Breast epithelium (tissue), 4 donors: ENCODE data around the gene RASA3. TPM values are rescaled to one million over a fixed set of nuclear protein-coding genes. Genes with fewer than 3 reads are reported as not detected.

ENCODE experiments used
- DNase-seq, 2 donors: peaks; one replicate each; pipeline ENCODE4 v3.0.0-alpha.2; 2019; ENCODE audit warnings: low spot score in 2 of 2
- H3K27ac ChIP-seq, 2 donors: fragments of 200-600 bp; sonication (generic) in 1 of 2; one replicate each; pipeline ENCODE4 v1.5.1; 2016 to 2019; ENCODE audit warnings: mild to moderate bottlenecking in 1 of 2
- H3K27me3 ChIP-seq, 2 donors: fragments of 200-600 bp; sonication (generic) in 1 of 2; one replicate each; pipeline versions ENCODE4 v1.5.1 to v1.6.0; 2017 to 2019; ENCODE audit warnings: control low read depth in 1 of 2, mild to moderate bottlenecking in 1 of 2
- H3K36me3 ChIP-seq: fragments of 200-600 bp; one replicate; pipeline ENCODE4 v1.5.1; 2019
- H3K4me1 ChIP-seq, 2 donors: fragments of 200-600 bp; sonication (generic); one replicate each; pipeline ENCODE4 v1.5.1; 2016 to 2019; ENCODE audit warnings: control low read depth in 1 of 2
- H3K4me3 ChIP-seq, 3 donors: fragments of 200-600 bp; sonication (generic); 1 replicate in 2 of 3; 2 replicates in 1 of 3; pipeline ENCODE4 v1.5.1; 2016 to 2019; ENCODE audit warnings: mild to moderate bottlenecking in 3 of 3, moderate library complexity in 2 of 3
- H3K9me3 ChIP-seq, 2 donors: fragments of 200-600 bp; sonication (generic) in 1 of 2; one replicate each; pipeline ENCODE4 v1.5.1; 2016 to 2019; ENCODE audit warnings: control low read depth in 1 of 2
- POLR2A ChIP-seq: fragments of 450-650 bp; IDR thresholded peaks from one replicate; pipeline ENCODE4 v1.6.1; 2016; ENCODE audit warnings: antibody characterized with exemption, mild to moderate bottlenecking, moderate library complexity
- POLR2AphosphoS5 ChIP-seq, 3 donors: sonication (generic); formaldehyde crosslinking; IDR thresholded peaks; one replicate each; pipeline ENCODE4 v1.6.1; 2017; ENCODE audit warnings: antibody characterized with exemption in 3 of 3
- intact Hi-C: fragments of 100-400 bp; cut with DNase I; formaldehyde crosslinking; loops from one replicate; pipeline ENCODE4 v1.15.1; 2023; ENCODE audit warnings: low total_unique reads
- total RNA-seq, 3 donors: library from RNA; depleted of rRNA; stranded (reverse); fragments of >200 nt; gene quantifications; one replicate each; pipeline ENCODE4 v1.1.0, GENCODE V29; 2016
- TF ChIP-seq, protein P1 (sequence below), 3 donors: fragments of 450-650 bp; IDR thresholded peaks; one replicate each; pipeline ENCODE4 v1.5.1; 2016 to 2017; ENCODE audit warnings: antibody characterized with exemption in 3 of 3, mild to moderate bottlenecking in 3 of 3, moderate library complexity in 3 of 3

The RASA3 gene
- total RNA-seq, 3 donors from 2014 or later: 14.2 to 54.9 (median 31.5) TPM

DNA sequence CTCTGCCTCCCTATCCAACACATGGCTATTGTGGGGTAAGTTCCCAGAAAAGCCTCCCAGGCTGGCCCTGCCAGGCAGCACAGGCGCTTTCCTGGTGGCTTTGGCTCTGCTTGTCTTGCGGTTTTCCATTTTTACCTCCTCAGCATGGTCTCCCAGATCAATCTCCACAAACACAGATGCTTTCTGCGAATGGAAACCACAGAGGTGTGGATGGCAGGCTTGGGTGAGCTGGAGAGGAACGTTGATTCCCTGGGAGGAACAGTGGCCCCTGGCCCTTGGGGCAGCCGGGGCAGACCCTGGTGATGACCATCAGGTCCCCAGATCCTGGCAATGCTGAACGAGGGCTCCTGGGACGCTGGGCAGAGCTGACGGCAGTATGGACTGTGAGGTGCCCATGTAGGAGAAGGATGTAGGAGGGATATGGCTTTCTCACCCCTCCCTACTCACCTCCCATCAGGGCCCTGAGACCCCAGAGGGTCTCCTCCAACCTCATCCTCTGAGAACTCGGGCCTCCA lies 165.2 kb downstream of the RASA3 start:
- no peak for DNase-seq
- H3K27ac ChIP-seq: no peak overlapping the region
- H3K4me1 ChIP-seq: peaks cover 5 to 12% of the 10 kb centered on the region in 2 donors
- intact Hi-C loops: no loop called here
- H3K4me3 ChIP-seq: no peak overlapping the region
- H3K9me3 ChIP-seq: no peaks in the 10 kb centered on the region
- TF ChIP-seq, protein P1, sequence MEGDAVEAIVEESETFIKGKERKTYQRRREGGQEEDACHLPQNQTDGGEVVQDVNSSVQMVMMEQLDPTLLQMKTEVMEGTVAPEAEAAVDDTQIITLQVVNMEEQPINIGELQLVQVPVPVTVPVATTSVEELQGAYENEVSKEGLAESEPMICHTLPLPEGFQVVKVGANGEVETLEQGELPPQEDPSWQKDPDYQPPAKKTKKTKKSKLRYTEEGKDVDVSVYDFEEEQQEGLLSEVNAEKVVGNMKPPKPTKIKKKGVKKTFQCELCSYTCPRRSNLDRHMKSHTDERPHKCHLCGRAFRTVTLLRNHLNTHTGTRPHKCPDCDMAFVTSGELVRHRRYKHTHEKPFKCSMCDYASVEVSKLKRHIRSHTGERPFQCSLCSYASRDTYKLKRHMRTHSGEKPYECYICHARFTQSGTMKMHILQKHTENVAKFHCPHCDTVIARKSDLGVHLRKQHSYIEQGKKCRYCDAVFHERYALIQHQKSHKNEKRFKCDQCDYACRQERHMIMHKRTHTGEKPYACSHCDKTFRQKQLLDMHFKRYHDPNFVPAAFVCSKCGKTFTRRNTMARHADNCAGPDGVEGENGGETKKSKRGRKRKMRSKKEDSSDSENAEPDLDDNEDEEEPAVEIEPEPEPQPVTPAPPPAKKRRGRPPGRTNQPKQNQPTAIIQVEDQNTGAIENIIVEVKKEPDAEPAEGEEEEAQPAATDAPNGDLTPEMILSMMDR (IDR thresholded peaks at IDR 0.05): no peak
- H3K36me3 ChIP-seq: no peaks in the 10 kb centered on the region
- no peaks in the 10 kb centered on the region for H3K27me3 ChIP-seq

- TF ChIP-seq POLR2AphosphoS5 (IDR thresholded peaks at IDR 0.05): no peak
- no peak for TF ChIP-seq POLR2A
- TF ChIP-seq, protein P1 (IDR thresholded peaks at IDR 0.05): no peak
- Histone ChIP-seq H3K4me1 (peaks cover under 1 to 5% of the 10 kb centered on the region in 2 donors), H3K27me3 (no peaks in the 10 kb centered on the region), H3K4me3 (no peak overlapping the region), H3K27ac (no peak overlapping the region), H3K9me3 (no peaks in the 10 kb centered on the region), H3K36me3 (no peaks in the 10 kb centered on the region)
- no peak for DNase-seq
- intact Hi-C loops: no loop called here
These were observed 166.2 kb downstream of the RASA3 start for GRCh38 chr13:113965968-113966884.

DNA sequence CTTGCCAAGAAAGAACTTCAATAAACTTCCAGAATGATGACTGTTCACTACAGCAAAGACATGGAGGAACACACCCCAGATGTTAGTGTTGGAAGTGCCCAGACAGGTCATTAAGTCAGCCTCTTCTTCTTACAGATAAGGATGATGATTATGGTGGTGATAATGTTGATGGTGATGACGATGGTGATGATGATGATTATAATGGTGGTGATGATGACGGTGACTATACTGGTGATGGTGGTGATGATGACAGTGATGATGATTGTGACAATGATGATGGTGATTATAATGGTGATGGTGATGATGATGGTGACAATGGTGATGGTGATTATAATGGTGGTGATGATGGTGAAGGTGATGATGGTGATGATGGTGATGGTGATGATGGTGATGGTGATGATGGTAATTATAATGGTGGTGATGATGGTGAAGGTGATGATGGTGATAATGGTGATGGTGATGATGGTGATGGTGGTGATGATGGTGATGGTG lies 167.0 kb downstream of the RASA3 start:
- Histone ChIP-seq H3K9me3 (no peaks in the 10 kb centered on the region), H3K27ac (no peak overlapping the region), H3K36me3 (no peaks in the 10 kb centered on the region), H3K4me3 (no peak overlapping the region), H3K4me1 (no peaks in the 10 kb centered on the region), H3K27me3 (no peaks in the 10 kb centered on the region)
- intact Hi-C loops: no loop called here
- no peak for DNase-seq
- no peak for TF ChIP-seq POLR2A
- TF ChIP-seq, protein P1 (IDR thresholded peaks at IDR 0.05): no peak
- no peak for TF ChIP-seq POLR2AphosphoS5 (IDR thresholded peaks at IDR 0.05)

DNA sequence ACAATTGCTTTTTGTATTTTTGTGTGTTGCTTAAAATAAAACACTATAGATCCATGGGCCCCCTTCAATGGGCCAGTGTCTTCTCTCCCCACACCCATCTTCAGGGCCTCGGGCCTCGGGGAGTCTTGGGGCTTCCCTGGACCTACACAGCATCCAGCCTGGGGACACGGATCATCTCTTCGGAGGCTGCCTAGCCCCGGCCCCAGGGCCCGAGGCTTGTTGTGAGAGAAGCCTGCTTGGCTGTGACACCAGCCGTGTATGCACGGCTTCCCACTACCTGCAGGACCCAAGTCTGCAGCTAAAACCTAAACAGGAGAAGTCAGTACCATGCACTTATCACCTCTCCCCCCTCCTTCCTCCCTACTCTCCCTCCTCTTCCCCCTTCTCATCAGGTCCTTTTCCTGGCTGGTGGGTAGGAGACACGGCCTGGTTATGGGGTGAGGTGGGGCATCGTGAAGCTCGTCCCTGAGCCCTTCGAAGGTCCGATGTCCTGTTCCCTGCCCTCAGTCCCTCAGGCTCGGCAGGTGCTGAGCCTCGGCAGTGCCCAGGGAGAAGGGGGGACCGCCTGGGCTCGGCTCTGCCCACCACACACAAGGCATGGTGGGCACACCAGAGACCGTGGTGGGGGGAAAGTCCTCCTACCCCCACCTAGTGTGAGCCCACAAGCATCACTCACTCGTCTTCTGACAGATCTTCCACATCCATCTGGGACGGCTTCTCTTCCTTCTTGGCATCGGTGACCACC lies 168.0 kb downstream of the RASA3 start:
- no peak for DNase-seq
- Histone ChIP-seq H3K36me3 (no peaks in the 10 kb centered on the region), H3K9me3 (no peaks in the 10 kb centered on the region), H3K27ac (no peak overlapping the region), H3K4me1 (no peaks in the 10 kb centered on the region), H3K27me3 (no peaks in the 10 kb centered on the region), H3K4me3 (no peak overlapping the region)
- intact Hi-C loops: no loop called here
- TF ChIP-seq, protein P1 (IDR thresholded peaks at IDR 0.05): no peak
- no peak for TF ChIP-seq POLR2AphosphoS5 (IDR thresholded peaks at IDR 0.05)
- no peak for TF ChIP-seq POLR2A
